Fibroblast of the aortic adventitia (primary cell): ENCODE measurements around the gene TAS2R38. TPM values are rescaled to one million over a fixed set of nuclear protein-coding genes. Genes with fewer than 3 reads are reported as not detected.

ENCODE experiments used
- DNase-seq: peaks from one replicate; pipeline ENCODE4 v3.0.0-alpha.2; 2010; ENCODE audit warnings: low read depth
- H3K4me3 ChIP-seq: 2 replicates; pipeline ENCODE4 v1.5.1; 2011; ENCODE audit warnings: low read depth, mild to moderate bottlenecking, control low read depth, low read length, moderate library complexity
- CTCF ChIP-seq: IDR thresholded peaks from 2 replicates; pipeline ENCODE4 v1.5.1; 2011; ENCODE audit warnings: mild to moderate bottlenecking, low read length, control low read depth, inconsistent platforms; ENCODE audit not compliant: insufficient read depth
- total RNA-seq: library from RNA; depleted of rRNA; stranded (reverse); fragments of >200 nt; gene quantifications from 2 replicates; pipeline ENCODE4 v1.2.3, GENCODE V29; 2012; ENCODE audit warnings: low replicate concordance

TAS2R38 gene
- total RNA-seq, 1 donor = not detected

- H3K4me3 ChIP-seq = no peak overlapping the region
- no peak for TF ChIP-seq CTCF
- no peak for DNase-seq
Measured at GRCh38 chr7:141976524-141977245, 3.1 kb upstream of the TAS2R38 start.

GRCh38 chr7:141975806-141976523, 2.4 kb upstream of the TAS2R38 start:
- peak overlapping the region; percentile 48 for H3K4me3 ChIP-seq

GRCh38 chr7:141974831-141975230, 1.3 kb upstream of the TAS2R38 start:
- no peak overlapping the region for H3K4me3 ChIP-seq
- DNase-seq = peak; percentile 14
- TF ChIP-seq CTCF = no peak

More at GRCh38 chr7:141975806-141976523, 2.4 kb upstream of the TAS2R38 start:
- peak; percentile 63 for DNase-seq
- peak; percentile 85 for TF ChIP-seq CTCF

GRCh38 chr7:141960687-141961422, 12.7 kb downstream of the TAS2R38 start:
- TF ChIP-seq CTCF = no peak
- DNase-seq = no peak
- H3K4me3 ChIP-seq = no peak overlapping the region

- no peak for DNase-seq
- no peak overlapping the region for H3K4me3 ChIP-seq
- no peak for TF ChIP-seq CTCF
Measured at GRCh38 chr7:141956084-141956483, 17.5 kb downstream of the TAS2R38 start.

- H3K4me3 ChIP-seq = no peak overlapping the region
- DNase-seq = no peak
- TF ChIP-seq CTCF = no peak
Measured at GRCh38 chr7:141954334-141954733, 19.2 kb downstream of the TAS2R38 start.
